Stimulated activated CD4-positive, alpha-beta T cell treated with anti-CD3 and anti-CD28 coated beads, Interleukin-4, amount 100 ng/mL, for 48 hours (primary cell): Measurements from ENCODE around the gene GON7.
"Not testable (repeated sequence)": the region's sequence is repeated elsewhere in the genome, so short reads cannot be mapped to it uniquely, and the experiment has no call there.

ENCODE experiments used
- DNase-seq, 2 donors: peaks; one replicate each; pipeline ENCODE4 v3.0.0-alpha.2; 2020; ENCODE audit warnings: low read depth in 2 of 2

GON7 gene

DNA sequence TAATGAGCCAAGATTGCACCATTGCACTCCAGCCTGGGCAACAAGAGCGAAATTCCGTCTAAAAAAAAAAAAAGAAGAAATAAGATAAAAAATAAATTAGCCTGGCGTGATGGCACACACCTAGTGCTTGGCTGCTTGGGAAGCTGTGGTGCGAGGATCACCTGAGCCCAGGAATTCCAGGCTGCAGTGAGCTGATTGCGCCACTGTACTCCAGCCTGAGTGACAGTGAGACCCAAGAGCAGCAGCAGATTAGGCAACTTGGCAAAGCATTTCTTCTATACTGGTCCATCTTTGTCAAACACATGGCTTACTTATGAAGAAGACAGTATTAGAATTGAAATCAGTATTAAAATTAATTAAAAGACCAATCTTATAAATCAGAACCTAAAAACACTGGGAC is 6.3 kb downstream of the GON7 start:
- DNase-seq: no peak

DNA sequence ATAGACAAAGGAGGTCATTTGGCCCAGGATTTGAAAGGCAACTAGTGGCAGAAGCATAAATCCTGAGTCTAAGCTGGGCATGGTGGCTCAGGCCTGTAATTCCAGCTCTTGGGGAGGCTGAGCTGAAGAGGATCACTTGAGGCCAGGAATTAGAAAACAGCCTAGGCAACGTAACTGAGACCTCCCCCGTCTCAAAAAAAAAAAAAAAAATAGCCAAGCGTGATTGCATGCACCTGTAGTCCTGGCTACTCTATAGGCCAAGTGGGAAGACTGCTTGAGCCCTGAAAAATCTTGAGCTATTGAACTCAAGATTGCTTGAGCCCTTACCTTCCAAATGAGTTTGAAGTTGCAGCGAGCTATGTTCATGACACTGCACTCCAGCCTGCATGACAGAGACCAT is 7.8 kb downstream of the GON7 start:
- no peak for DNase-seq

- no peak for DNase-seq
Measured at GRCh38 chr14:93195316-93195999, 11.4 kb downstream of the GON7 start.

DNA sequence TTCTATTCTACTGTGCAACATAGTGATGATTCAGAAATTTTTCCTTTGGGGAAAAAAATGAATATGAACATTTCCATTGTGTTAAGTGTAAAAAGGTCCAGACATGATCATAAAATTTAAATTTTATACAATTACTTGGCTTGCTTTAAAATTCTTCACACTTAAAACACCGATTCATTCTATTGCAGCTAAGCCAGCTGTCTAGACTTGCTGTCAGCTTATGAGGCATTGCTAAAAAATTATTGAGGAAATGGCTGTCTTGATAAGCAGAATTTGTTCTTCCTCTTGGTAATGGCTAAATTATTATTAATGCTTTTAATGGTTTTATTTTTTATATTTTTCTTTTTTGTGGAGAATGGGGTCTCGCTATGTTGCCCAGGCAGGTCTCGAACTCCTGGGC is 19.9 kb downstream of the GON7 start:
- no peak for DNase-seq

- DNase-seq: no peak
Measured at GRCh38 chr14:93186466-93186865, 20.4 kb downstream of the GON7 start.

DNA sequence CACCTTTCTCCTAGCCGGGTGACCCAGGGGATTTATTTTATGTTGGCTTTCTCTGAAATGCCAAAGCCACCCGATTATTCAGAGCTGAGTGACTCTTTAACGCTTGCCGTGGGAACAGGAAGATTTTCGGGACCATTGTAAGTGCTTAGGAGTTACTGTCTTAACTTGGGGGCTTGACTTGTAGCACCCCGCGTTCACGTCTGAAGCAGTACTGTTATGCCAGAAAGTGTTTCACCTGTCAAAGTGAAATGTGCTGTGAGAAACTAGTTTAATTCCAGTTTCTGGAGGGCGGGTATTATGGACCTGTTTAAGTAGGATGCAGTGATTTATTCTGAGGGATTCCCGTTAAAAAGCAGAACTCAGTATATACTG is 21.5 kb downstream of the GON7 start:
- DNase-seq: no peak

- peak; percentile 83 to 85 for DNase-seq
Measured at GRCh38 chr14:93184391-93185348, 22.2 kb downstream of the GON7 start, which contains the start of the genes LYSET and MOAP1. Gene LYSET (plus strand): TSS chr14:93185317. CDS start chr14:93185406, 89 bp downstream. Gene MOAP1 (minus strand): TSS chr14:93184897. CDS start chr14:93184242, 655 bp downstream.

GRCh38 chr14:93183596-93184317 is 23.1 kb downstream of the GON7 start:
- DNase-seq: no peak

GRCh38 chr14:93175492-93175891 is 31.4 kb downstream of the GON7 start:
- no peak for DNase-seq

GRCh38 chr14:93174731-93175130 is 32.1 kb downstream of the GON7 start:
- DNase-seq: not testable (repeated sequence)

GRCh38 chr14:93173943-93174395 is 32.9 kb downstream of the GON7 start:
- no peak for DNase-seq

DNA sequence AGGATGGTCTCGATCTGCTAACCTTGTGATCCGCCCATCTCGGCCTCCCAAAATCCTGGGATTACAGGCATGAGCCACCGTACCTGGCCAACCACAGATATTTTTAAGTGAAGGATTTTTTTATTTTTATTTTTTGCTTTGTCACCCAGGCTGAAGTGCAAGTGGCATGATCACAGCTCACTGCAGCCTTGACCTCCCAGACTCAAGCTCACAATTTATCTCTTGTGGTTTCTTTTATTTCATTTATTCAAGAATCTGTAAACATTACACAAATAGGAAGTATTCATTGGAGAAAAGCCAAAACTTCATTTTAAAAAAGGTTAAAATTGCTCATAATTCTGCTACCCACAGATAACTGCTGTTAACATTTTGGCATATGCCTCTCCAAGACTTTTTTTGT is 35.5 kb downstream of the GON7 start:
- no peak for DNase-seq

- DNase-seq: not testable (repeated sequence)
Measured at GRCh38 chr14:93170141-93170540, 36.7 kb downstream of the GON7 start.

GRCh38 chr14:93169619-93170018 is 37.2 kb downstream of the GON7 start:
- DNase-seq: not testable (repeated sequence)

DNA sequence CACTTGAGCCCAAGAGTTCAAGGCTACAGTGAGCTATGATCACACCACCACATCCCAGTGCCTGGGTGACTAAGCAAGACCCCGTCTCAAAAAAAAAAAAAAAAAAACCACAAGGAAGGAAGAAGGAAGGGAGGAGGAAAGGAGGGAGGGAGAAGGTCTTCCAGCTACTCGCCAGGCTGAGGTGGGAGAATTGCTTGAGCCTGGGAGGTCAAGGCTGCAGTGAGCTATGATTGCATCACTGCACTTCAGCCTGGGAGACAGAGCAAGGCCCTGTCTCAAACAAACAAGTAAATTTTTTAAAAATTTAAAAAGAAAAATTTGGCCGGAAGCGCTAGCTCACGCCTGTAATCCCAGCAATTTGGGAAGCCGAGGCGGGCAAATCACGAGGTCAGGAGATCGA is 38.3 kb downstream of the GON7 start:
- DNase-seq: not testable (repeated sequence)

GRCh38 chr14:93165271-93166265 is 41.3 kb downstream of the GON7 start:
- DNase-seq: not testable (repeated sequence)

DNA sequence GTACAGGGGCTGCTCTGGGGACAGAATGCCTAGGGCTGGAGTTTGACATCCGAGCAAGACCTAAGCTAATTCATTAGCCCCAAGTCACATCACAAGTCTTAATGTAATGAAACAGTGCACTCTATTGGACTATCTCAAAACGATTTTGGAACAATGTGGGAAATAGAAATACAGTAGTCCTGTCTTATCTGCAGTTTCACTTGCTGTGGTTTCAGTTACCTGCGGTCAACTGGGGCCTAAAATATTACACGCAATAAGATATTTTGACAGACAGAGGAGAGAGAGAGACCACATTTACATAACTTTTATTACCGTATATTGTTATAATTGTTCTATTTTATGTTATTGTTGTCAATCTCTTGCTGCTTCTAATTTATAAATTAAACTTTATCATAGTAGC is 43.3 kb downstream of the GON7 start:
- DNase-seq: no peak

DNA sequence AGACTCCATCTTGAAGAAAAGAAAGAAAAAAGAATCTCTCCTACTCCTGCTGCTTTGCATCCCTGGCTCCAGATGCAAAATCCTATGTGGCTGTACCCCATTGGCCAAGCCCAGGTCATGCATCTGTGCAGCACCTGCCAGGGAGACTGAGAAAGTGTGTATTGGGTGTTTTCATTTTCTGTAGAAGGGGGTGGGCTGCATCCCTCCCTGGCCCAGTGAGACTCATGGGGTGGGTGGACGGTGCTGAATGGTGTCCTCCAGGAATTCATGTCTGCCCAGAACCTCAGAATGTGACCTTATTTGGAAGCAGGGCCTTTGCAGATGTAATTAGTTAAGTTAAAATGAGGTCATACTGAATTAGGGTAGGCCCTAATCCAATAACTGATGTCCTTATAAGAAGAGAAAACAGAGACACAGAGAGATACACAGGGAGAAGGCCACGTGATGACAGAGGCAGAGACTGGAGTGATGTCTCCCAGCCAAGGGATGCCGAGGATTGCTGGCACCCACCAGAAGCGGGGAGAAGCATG is 45.4 kb downstream of the GON7 start:
- no peak for DNase-seq

- no peak for DNase-seq
Measured at GRCh38 chr14:93160353-93160801, 46.5 kb downstream of the GON7 start.

DNA sequence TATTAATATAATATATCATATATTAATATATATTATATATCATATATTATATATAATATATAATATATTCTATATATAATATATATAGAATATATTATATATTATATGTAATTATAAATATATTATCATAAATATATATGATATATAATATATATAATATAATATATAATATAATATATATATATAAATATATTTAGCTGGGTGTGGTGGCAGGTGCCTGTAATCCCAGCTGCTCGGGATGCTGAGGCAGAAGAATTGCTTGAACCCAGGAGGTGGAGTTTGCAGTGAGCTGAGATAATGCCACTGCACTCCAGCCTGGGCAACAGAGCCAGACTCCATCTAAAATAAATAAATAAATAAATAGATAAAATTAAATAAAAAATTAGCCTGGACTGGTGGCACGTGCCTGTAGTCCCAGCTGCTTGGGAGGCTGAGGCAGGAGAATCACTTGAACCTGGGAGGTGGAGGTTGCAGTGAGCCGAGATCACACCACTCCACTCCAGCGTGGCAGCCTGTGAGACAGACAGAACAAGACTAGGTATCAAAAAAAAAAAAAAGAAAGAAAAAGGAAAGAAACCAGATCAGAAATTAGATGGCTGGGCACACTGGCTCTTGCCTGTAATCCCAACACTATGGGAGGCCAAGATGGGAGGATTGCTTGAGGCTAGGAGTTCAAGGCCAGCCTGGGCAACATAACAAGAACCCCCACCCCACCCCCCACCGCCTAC is 47.1 kb downstream of the GON7 start:
- DNase-seq: not testable (repeated sequence)
